22Rv1 (cell line): ENCODE measurements around the gene SLC29A3.
A peak's percentile ranks its signal among the peaks of the same experiment; 100 is the strongest.

ENCODE experiments used
- H3K27ac ChIP-seq: fragments of 450-650 bp; 2 replicates; pipeline ENCODE4 v1.5.1; 2017
- ZFX ChIP-seq: fragments of 450-650 bp; IDR thresholded peaks from 2 replicates; pipeline ENCODE4 v1.6.1; 2017; ENCODE audit warnings: antibody characterized with exemption, borderline replicate concordance
- TF ChIP-seq, protein P1 (sequence below): fragments of 450-650 bp; IDR thresholded peaks from 2 replicates; pipeline ENCODE4 v1.5.1; 2017; ENCODE audit warnings: mild to moderate bottlenecking

SLC29A3 gene

DNA sequence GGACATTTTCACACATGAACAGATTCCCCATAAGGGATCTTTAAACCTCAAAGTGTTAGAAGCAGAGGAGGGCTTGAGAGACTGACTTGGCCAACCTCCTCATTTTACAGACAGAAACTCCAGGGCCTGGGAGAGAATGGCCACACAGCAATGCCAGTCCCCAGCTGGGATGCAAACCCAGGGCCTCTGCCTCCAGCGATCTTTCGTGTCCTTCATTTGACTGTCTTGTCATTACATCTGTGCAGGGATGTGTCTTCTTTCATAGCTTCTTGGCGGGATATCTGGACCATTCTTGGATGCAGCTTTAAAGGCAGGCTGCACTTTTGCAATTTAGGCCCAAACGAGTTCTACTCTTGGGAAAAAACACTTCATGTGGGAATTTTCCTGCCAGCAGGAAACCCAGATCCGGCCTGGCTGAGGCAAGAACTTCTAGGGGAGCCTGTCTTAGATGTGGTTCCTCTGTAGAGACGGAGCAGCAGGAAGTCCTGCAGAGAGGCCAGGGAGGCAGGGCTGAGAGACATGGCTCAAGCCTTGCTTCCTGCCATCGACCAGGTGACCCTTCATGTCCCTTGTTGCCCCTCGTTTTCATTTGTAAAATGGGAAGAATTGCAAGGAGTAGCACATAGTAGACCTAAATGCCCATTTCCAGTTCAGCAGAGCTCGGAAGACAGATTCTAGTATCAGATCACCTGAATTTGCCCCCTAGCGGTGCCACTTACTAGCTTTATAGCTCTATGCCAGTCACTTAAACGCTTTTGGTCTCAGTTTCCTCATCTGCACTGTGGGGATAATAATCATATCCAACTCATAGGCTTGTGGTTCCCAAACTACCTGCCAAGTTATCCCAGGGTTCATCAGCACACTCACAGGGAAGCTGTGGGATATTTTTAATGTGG lies 43.9 kb upstream of the SLC29A3 start:
- H3K27ac ChIP-seq, result no peak overlapping the region
- no peak for TF ChIP-seq ZFX
- TF ChIP-seq, protein P1, sequence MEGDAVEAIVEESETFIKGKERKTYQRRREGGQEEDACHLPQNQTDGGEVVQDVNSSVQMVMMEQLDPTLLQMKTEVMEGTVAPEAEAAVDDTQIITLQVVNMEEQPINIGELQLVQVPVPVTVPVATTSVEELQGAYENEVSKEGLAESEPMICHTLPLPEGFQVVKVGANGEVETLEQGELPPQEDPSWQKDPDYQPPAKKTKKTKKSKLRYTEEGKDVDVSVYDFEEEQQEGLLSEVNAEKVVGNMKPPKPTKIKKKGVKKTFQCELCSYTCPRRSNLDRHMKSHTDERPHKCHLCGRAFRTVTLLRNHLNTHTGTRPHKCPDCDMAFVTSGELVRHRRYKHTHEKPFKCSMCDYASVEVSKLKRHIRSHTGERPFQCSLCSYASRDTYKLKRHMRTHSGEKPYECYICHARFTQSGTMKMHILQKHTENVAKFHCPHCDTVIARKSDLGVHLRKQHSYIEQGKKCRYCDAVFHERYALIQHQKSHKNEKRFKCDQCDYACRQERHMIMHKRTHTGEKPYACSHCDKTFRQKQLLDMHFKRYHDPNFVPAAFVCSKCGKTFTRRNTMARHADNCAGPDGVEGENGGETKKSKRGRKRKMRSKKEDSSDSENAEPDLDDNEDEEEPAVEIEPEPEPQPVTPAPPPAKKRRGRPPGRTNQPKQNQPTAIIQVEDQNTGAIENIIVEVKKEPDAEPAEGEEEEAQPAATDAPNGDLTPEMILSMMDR, result peak; percentile 42

DNA sequence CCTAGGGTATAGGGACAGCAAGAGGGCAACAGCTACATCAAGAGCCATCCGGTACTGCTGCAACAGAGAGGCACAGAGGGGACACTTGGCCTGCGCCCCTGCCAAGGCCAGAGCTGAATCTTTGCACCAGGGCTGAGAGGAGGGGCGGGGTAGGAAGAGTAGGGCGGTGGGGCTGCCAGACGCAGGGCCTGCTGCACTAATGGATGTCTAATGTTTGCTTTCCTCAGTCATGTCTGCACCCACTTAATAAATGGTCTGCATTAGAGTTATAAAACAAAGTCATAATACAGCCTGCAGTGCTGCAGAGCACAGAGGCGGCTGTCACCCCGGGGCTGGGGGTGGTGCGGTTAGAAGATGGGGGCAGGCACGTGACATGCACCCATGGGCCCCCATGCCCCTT lies 42.2 kb upstream of the SLC29A3 start:
- no peak for TF ChIP-seq ZFX
- TF ChIP-seq, protein P1, result no peak
- no peak overlapping the region for H3K27ac ChIP-seq

DNA sequence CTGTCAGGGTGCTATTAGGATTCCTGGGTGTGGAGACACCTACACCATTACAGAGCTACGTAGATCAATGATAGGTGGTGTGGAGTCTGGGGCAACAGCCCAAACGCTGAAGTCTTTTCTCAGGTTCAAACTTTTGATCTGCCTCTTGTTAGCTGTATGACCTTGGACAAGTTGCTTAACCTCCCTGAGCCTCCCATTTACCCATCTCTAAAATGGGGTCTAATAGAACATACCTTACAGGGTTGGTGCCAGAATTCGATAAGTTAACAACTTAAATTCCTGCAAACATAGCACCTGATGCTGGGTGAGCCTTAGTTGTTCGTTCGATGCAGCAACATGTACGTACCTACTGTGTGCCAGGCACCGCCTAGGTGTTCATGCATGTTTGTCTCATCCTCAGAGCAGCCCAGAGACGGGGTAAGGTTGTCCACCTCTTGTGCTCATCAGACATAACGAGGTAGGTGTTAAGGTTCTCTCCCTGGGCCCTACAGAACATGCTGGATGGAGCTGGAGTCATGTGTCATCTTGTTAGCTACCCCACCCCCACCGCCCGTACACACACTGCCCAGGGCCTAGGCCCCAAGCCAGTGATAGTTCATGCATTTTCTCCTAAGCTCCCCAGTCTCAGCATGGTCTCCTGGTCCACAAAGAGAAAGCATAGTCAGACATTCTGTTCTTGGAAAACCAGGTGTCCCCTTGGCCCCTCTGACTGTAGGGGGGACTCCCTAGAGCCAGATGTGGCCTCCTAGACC lies 41.0 kb upstream of the SLC29A3 start:
- TF ChIP-seq, protein P1, result no peak
- TF ChIP-seq ZFX, result no peak
- no peak overlapping the region for H3K27ac ChIP-seq

DNA sequence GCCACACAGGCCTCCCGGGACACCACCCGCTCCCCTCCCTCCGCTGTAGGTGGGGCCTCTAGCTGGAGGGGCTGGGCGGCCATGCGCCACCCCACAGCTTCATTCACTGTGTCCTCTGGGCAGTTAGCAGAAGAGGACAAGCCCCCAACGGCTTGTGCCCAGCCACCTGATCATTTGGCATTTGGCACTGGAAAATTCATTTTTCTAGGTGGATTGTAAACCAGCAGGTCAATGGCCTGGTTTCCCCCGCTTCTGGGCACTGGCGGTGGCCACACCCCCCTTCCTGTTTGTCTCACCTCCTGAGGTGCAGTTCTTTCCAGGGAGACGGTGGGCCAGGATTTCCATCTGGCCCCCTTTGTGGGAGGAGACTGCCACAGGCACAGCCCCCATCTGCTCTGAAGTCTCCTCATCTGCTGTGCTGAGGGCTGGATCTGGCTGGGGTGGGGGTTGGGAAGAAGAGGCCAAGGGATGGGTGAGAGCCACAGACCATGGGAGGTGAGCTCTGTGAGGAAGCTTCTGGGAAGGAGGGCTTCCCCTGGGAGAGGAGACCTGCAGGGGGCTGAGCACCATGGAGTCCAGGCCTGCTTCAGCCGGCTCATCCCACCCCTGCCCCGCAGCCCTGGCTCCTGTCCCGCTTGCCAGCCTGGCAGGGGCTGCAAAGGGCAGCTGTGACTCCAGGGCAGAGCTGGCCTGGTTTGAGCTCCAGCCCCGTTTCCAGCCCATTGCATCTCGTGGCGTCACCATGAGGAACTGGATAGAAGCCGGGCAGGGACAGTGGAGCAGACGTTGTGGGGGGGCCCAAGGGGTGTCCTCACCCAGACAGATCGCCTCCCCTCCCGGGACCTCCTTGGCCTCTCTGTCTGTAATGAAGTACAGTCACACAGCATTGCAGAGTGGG lies 40.1 kb upstream of the SLC29A3 start:
- TF ChIP-seq ZFX, result no peak
- TF ChIP-seq, protein P1, result no peak
- H3K27ac ChIP-seq, result no peak overlapping the region

DNA sequence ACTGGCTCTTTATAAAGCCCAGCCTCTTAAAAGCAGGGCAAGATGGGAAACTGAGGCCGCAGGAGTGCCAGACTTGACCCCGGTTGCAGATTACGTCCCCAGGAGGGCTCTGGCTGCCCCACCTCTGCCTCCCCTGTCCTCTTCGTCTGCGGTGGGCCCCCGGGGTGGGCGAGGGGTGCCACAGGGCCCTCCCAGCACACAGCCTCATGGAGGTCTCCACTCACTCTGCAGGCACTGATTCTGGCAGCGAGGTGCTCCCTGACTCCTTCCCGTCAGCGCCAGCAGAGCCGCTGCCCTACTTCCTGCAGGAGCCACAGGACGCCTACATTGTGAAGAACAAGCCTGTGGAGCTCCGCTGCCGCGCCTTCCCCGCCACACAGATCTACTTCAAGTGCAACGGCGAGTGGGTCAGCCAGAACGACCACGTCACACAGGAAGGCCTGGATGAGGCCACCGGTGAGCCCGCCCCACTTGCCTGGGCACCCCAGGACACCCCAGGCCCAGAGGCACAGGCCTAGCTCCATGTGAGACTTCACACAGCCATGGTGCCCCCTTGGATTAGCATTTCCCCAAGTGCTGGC lies 39.4 kb upstream of the SLC29A3 start:
- no peak overlapping the region for H3K27ac ChIP-seq
- TF ChIP-seq ZFX, result no peak
- TF ChIP-seq, protein P1, result no peak

DNA sequence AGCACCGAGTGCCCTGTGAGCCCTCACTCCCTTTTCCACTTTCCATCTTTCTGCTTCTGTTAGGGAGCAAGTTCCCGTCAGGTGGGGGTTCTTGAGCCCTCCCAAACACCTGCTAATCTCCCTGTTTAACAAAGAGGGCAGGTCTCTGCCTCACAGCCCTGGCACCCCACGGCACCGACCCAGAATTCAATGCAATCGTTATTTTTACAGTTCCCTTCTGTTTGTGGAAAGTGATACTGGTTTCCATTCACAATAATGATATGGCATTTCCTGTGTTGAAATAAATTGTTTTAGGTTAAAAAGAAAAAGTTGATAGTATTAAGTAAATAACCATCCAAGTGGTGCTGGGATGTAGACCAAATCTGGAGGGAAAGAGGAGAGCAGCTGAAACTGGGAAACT lies 38.8 kb upstream of the SLC29A3 start:
- no peak overlapping the region for H3K27ac ChIP-seq
- no peak for TF ChIP-seq ZFX
- TF ChIP-seq, protein P1, result no peak
